HG03354 (cell line): ENCODE results near the gene ZNF205.
A peak's percentile ranks its signal among the peaks of the same experiment; 100 is the strongest.
"Not testable (repeated sequence)": the region's sequence is repeated elsewhere in the genome, so short reads cannot be mapped to it uniquely, and the experiment has no call there.

Experiments used
- ATAC-seq: cut with Tn5 transposase; IDR thresholded peaks from one replicate; pipeline ENCODE4 v1.9.1; 2021; ENCODE audit warnings: mild to moderate bottlenecking; ENCODE audit not compliant: unreplicated experiment, poor library complexity, severe bottlenecking

ZNF205 gene

DNA sequence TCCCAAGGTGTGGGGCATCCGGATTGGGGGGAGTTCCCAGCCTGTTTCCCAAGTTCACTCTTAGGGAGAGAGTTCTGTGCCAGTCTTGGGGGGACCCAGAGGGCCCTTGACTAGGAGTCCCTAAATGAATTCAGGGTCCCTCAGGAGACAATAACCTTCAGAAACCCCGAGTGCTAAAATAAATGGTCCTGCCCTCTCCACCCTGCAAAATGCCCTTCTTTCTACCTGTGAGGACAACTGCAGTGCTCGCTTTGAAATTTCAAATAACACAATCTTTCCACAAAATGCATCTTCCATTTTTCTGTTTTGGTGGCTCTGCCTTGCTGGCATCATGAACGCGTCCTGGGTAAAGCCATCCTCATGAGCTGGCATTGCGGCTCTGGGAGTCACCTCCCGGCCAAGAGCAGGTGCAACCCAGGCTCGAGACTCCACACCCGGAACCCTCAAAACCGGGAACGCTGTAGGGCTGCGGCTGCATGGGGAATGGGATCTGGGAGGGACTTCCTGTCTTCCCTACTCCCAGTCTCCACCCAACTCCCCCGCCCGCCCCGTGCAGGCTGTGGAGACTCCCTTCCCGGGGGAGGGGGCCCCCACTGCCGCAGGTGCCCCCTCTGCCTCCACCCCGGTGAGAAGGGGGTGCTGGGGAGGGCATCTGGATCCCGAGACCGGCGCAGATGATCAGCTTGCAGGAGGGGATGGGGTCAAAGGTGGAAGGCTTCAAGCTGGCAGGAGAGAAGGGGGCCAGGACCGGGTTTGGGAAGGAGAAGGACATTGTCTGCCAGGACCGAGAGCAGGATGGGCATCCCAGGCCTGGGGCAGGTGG, at the start of gene ZNF205:
TSS of gene ZNF205 (plus strand) at position 529 of the 823 bp plus-strand sequence. CDS start 845 bp downstream, outside the sequence.
- no peak for ATAC-seq

GRCh38 chr16:3063625-3064386, 48.6 kb upstream of the ZNF205 start:
- no peak for ATAC-seq

GRCh38 chr16:3065069-3065741, 47.2 kb upstream of the ZNF205 start, which contains the start of gene IL32:
Gene IL32, plus strand, starts transcription at chr16:3065640. Its CDS starts 172 bp downstream, at chr16:3065812.
- no peak for ATAC-seq

DNA sequence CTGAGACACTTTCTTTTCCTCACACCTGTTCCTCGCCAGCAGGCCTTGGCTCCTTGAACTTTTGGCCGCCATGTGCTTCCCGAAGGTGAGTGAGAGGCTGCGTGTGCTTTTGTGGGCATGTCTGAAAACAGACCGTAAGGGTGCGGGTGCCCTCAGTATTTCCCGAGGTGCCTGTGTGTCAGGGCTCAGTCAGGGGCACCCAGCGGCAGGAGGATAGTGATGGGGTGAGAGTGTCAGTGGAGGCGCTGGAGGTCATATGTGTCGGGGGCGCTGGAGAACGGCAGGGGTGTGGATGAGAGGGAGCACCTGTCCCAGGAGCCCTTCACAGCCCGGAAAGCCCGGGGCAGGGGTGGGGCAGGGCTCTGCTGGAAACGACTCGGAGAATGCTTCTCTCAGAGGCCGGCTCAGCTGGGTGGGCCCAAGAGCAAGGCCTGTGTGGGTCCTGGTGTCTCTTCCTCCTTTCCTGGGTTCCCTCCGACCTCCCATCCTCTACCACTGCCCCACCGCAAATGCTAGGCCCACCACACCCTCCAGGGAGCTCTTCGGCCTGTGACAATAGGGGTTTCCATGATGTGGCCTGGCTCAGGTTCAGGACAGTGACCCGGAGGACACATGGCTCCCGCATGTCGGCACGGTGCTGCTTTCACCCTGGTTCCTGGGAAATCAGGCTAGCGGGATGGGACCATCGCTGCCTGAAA, 46.5 kb upstream of the ZNF205 start:
- ATAC-seq: no peak

- no peak for ATAC-seq
Measured at GRCh38 chr16:3066440-3066748, 46.0 kb upstream of the ZNF205 start.

DNA sequence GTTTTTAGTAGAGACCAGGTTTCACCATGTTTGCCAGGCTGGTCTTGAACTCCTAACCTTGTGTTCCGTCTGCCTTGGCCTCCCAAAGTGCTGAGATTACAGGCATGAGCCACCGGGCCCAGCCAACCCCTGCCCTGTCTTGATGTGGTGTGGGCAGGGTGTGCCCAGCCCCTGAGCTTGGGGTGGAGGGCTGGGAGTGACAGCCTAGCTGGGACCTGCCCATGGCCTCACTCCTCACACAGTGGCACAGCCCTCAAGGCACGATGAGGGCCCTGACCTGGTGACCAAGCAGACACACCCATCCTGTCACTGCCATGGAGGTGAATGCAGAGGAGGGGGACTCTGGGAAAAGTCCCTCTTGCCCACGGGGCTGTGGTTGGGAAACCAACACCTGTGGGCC, 43.9 kb upstream of the ZNF205 start:
- ATAC-seq: no peak

GRCh38 chr16:3069146-3069545, 43.2 kb upstream of the ZNF205 start:
- ATAC-seq: not testable (repeated sequence)

DNA sequence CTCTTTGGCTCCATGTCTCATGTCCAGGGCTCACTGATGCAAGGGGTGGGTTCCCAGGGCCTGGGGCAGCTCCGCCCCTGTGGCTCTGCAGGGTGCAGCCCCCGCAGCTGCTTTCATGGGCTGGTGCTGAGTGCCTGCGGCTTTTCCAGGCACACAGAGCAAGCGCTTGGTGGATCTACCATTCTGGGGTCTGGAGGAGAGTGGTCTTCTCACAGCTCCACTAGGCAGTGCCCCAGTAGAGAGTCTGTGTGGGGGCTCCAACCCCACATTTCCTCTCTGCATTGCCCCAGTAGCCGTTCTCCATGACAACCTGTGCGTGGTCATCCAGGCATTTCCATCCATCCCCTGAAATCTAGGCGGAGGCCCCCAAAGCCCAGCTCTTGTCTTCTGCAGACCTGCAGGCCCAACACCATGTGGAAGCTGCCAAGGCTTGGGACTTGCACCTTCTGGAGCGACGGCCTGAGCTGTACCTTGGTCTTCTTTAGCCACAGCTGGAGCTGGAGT, 41.7 kb upstream of the ZNF205 start:
- ATAC-seq: no peak

GRCh38 chr16:3071655-3072054, 40.7 kb upstream of the ZNF205 start:
- ATAC-seq: no peak

GRCh38 chr16:3072148-3072547, 40.2 kb upstream of the ZNF205 start:
- not testable (repeated sequence) for ATAC-seq

GRCh38 chr16:3072576-3073263, 39.7 kb upstream of the ZNF205 start:
- ATAC-seq: not testable (repeated sequence)

DNA sequence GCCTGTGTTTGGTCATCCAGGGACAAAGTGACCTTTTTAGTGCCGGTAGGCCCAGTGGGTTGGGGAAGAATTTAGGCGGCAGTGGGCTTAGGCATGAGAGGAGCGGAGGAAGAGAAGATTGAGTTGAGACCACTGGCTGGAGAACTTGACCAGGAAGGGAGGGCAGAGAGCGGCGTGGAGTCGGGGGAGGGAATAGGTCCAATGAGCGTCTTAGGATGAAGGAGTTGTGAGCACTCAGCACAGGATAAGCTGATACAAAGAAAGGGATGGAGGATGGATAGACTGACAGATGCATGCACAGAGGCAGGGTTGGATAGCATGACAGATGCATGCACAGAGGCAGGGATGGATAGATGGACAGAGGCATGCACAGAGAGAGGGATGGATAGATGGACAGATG, 38.9 kb upstream of the ZNF205 start:
- no peak for ATAC-seq

DNA sequence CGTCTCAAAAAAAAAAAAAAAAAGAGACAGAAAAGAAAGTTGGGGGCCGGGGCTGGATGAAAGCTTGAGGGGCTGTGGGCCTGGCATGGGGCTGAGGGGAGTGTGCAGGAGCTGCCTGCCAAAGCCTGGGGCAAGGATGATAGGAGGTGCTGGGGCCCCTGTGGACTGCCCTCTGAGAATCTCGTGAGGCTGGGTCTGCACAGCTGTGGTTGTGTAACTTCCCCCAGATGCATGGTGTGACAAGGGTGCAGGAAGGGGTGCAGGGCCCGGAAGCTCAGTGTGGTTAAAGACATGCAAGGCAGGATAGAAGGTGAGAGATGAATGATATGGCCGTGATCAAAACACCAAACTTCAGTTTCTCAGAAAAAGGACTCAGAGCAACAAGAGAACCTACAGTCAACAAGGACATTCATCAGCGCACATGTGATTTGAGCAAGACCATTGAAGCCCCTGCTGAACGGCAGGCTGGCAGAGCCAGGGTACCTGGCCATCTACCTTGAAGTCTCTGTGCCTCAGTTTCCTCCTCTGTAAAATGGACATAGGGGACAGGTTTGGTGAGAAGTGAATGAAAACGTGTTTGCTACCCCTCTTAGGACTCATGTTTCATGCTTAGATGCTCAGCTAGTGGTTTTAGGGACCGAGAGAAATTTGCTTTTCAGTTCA, 37.4 kb upstream of the ZNF205 start:
- peak; percentile 80 for ATAC-seq

GRCh38 chr16:3075523-3075915, 36.9 kb upstream of the ZNF205 start:
- ATAC-seq: no peak

DNA sequence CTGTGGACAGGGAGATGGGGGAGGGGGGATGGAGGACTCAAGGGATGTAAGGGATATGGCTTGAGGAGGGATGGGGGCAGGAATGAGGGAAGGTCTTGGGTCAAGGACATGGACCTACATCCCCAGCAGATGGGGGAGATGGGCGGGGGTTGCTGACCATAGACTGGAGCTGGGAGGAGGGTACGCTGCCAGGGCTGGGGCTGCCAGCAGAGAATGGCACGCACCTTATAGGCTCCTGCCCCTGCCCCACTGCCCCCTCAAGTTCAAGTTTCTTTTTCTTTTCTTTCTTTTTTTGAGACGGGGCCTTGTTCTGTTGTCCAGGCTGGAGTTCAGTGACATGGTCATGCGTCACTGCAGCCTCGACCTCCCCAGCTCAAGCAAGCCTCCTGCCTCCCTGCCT, 36.4 kb upstream of the ZNF205 start:
- ATAC-seq: not testable (repeated sequence)

GRCh38 chr16:3076577-3076976, 35.8 kb upstream of the ZNF205 start:
- ATAC-seq: no peak

- ATAC-seq: no peak
Measured at GRCh38 chr16:3080024-3080423, 32.4 kb upstream of the ZNF205 start.

- not testable (repeated sequence) for ATAC-seq
Measured at GRCh38 chr16:3081957-3082356, 30.4 kb upstream of the ZNF205 start.

GRCh38 chr16:3083408-3083807, 29.0 kb upstream of the ZNF205 start:
- not testable (repeated sequence) for ATAC-seq
